Effector memory CD4-positive, alpha-beta T cell (primary cell): ENCODE measurements around the gene BMP10.

Experiments
- DNase-seq, 3 donors: peaks; one replicate each; pipeline ENCODE4 v3.0.0-alpha.2; 2020
- H3K27ac ChIP-seq: 2 replicates; pipeline ENCODE4 v1.7.0; 2013; ENCODE audit warnings: mild to moderate bottlenecking, low read length, moderate library complexity; ENCODE audit not compliant: insufficient read depth, poor library complexity, severe bottlenecking
- H3K27me3 ChIP-seq: replicated peaks from 2 replicates; pipeline ENCODE4 v1.7.0; 2013; ENCODE audit warnings: mild to moderate bottlenecking, low read length; ENCODE audit not compliant: insufficient read depth, control insufficient read depth, poor library complexity, severe bottlenecking
- H3K36me3 ChIP-seq: 2 replicates; pipeline ENCODE4 v1.7.0; 2013; ENCODE audit warnings: mild to moderate bottlenecking, low read length, moderate library complexity; ENCODE audit not compliant: control insufficient read depth, insufficient read depth
- H3K4me1 ChIP-seq: 2 replicates; pipeline ENCODE4 v1.7.0; 2013; ENCODE audit warnings: low read length, mild to moderate bottlenecking; ENCODE audit not compliant: control insufficient read depth, insufficient read depth, poor library complexity, severe bottlenecking
- H3K4me3 ChIP-seq: 2 replicates; pipeline ENCODE4 v1.7.0; 2013; ENCODE audit warnings: low read length, low read depth, mild to moderate bottlenecking; ENCODE audit not compliant: insufficient read depth, poor library complexity, severe bottlenecking
- H3K9me3 ChIP-seq: 2 replicates; pipeline ENCODE4 v1.7.0; 2013; ENCODE audit warnings: mild to moderate bottlenecking, low read length, moderate library complexity; ENCODE audit not compliant: control insufficient read depth

BMP10 gene

DNA sequence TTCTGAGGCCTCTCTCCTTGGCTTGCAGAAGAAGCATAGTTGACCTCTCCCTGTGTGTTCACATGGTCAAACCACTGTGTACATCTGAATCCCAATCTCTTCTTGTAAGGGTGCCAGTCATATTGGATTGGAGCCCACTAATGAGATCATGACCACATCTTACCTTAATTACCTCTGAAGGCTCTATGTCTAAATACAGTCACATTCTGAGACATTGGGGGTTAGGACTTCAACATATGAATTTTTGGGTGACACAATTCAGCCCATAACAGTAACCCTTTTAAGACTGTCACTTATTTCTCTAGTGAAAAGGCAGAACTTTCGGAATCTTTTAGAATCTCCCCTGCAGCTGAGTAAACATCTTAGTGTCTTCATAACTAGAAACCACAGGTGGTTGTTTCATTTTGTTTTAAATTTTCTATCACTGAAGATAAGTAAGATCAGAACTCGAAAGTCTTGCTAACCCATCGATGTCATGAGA, 33.3 kb downstream of the BMP10 start:
- H3K36me3 ChIP-seq, result no peaks in the 10 kb centered on the region
- H3K4me3 ChIP-seq, result no peak overlapping the region
- no peaks in the 10 kb centered on the region for H3K27me3 ChIP-seq
- no peak for DNase-seq
- no peak overlapping the region for H3K27ac ChIP-seq
- H3K4me1 ChIP-seq, result no peaks in the 10 kb centered on the region
- H3K9me3 ChIP-seq, result no peaks in the 10 kb centered on the region

DNA sequence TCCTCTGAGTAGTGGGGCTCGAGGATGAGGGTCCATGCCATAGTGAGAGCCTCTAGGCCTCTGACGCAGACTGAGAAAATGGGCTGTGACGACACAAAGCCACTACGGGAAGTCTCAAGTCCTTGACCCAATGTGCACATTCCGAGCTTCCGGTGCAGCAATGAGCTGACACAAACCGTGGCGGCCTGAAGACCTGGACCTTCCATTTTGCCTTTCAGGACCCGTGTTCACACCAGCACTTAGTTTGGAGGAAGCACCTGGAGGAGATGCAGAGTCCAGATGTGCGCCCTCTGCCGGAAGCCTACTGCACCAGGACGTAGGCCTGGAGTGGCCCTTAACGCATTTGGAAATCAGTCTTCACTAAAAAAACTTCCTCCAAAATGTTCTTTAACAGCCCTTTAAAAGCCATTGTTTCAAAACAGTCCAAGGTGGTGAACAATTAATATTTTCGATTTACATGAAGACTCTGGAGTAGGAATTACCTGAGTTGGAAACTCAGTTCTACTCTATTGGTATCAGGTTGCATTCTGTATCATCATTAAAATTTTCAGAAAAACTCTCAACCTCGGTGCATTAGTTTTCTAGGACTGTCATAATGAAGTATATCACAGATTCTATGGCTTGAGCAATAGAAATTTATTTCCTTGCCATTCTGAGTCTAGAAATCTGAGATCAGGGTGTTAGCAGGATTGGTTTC, 33.9 kb downstream of the BMP10 start:
- Histone ChIP-seq H3K27ac (no peak overlapping the region), H3K36me3 (no peaks in the 10 kb centered on the region), H3K27me3 (no peaks in the 10 kb centered on the region), H3K4me1 (peaks cover 4% of the 10 kb centered on the region), H3K4me3 (no peak overlapping the region), H3K9me3 (no peaks in the 10 kb centered on the region)
- peak; percentile 43 to 52 (median 46) for DNase-seq

DNA sequence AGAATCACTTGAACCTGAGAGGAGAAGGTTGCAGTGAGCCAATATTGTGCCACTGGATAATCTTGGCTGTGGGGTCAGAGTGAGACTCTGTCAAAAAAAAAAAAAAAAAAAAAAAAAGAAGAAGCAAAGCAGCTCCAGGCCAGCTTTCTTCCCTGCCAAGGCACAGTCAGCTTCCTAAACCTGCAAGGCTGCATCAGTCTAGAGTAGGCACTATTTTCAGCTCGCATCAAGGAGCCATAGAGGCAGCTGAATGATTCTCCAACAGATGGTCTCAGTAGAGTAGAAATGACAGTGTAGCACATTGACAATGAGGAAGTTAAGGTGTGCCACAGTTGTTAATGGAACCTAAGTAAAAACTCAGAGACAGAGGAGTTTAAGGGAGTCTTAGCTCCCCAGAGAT, 35.6 kb downstream of the BMP10 start:
- no peak for DNase-seq
- no peak overlapping the region for H3K4me3 ChIP-seq
- H3K4me1 ChIP-seq, result peaks cover 19% of the 10 kb centered on the region
- no peaks in the 10 kb centered on the region for H3K36me3 ChIP-seq
- H3K27ac ChIP-seq, result no peak overlapping the region
- H3K9me3 ChIP-seq, result no peaks in the 10 kb centered on the region
- H3K27me3 ChIP-seq, result no peaks in the 10 kb centered on the region

DNA sequence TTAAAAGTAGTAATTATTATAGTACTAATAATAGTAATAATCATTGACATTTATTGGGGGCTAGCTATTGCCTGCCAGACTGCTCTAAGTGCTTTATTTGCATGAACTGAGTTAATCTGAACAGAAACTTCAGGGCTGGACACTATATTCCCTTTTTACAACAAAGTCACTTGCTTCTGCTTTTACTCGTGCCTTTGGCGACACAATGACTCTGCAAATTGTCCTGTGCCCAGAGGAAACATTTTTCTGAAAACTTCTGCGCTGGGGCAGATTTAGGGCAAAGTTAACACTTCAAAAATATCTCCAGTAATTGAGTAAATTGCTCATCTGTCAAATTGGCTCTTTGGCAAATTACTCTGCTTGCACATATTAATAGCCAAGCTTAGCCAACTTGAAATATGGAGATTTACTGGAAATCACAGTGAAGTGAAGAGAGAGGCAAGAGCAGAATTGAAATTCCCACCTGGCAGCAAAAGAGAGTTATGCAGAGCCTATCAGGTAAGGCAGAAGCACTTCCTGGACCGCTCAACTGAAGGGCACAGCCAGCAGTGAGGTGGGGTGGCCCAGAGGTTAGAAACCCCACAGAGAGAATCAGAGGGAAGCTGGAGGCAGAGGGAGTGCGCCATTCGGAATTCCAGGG, 36.3 kb downstream of the BMP10 start:
- peaks cover 21% of the 10 kb centered on the region for H3K4me1 ChIP-seq

DNA sequence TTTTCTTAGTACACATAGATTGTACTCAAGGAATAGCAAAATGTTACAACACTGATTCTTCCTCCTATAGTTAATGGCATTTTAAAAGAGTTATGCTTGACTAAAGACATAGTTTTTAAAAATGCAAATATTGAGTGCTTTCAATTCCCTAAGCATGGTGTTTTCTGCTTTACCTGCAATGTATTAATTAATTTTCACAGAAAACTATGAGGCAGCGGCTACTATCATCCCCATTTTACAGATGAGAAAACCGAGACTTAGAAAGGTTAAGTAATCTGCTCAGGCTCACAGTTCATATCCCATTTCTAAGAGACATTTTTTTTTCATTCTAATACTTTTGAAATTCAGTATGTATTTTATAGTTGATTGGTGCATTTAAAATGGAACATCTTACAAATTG, 38.0 kb downstream of the BMP10 start:
- Histone ChIP-seq H3K9me3 (no peaks in the 10 kb centered on the region), H3K4me3 (no peak overlapping the region), H3K4me1 (peaks cover 38% of the 10 kb centered on the region), H3K27ac (no peak overlapping the region), H3K36me3 (no peaks in the 10 kb centered on the region), H3K27me3 (no peaks in the 10 kb centered on the region)
- no peak for DNase-seq

More for the DNA sequence above, 36.3 kb downstream of the BMP10 start:
- DNase-seq, result no peak
- Histone ChIP-seq H3K4me3 (no peak overlapping the region), H3K27me3 (no peaks in the 10 kb centered on the region), H3K9me3 (no peaks in the 10 kb centered on the region), H3K36me3 (no peaks in the 10 kb centered on the region), H3K27ac (no peak overlapping the region)

DNA sequence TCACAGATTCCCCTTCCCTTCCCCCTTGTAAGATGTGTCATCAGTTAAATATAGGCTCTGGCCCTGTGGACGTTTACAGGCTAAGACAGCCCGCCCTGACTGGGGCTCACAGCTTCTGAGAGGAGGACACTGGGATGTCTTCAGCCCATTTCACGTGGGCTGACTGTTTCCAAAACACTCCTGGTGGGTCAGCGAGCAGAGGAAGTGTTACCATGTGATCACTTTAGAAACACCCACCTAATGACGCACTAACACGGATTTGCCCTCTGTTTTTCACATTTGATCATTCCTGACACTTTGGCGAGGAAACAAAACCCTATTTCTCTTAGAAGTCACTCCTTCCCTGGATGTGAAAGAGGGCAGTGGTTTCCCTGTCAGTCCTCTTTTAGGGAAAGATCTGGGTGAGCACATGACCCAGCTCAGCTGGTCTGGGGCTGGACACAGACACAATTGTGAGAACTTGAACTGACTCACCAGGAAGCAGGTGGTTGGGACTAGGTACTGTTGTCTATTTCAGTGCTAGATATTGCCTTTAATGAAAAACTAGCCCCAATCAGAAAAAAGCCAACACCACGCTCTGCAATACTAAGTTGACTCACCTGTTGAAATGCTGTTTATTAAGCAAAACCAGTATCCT, 38.8 kb downstream of the BMP10 start:
- no peak overlapping the region for H3K27ac ChIP-seq

DNA sequence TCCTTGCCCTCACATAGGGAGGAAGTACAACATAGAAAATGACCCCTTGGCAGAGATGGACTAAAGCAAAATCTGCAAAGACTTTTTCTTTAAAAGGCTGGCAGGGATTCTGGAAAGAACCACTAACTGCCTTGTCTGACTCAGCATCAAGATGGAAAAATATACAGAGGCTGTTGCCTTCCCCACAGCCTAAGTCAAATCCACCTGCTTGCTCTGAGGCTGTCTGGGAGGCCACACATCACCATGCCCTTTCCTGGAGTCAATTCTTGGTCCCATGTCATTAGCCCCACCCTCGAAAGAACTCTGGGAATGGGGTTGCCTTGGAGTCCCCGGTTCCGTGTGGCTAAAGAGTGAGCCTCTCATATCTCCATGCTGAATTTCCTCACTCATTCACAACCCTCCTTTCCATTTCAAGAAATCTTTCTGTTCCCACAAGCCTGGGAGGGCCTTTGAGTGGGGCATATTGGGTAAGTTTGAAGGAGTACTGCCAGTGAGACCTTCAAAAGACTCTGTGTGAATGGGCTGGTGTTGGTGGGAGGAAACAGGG, 39.4 kb downstream of the BMP10 start:
- Histone ChIP-seq H3K36me3 (peaks cover 5% of the 10 kb centered on the region), H3K27me3 (no peaks in the 10 kb centered on the region), H3K4me3 (no peak overlapping the region), H3K9me3 (no peaks in the 10 kb centered on the region), H3K27ac (no peak overlapping the region), H3K4me1 (peaks cover 38% of the 10 kb centered on the region)
- no peak for DNase-seq

More for the DNA sequence above, 38.8 kb downstream of the BMP10 start:
- H3K27me3 ChIP-seq, result no peaks in the 10 kb centered on the region
- H3K36me3 ChIP-seq, result peaks cover 4% of the 10 kb centered on the region
- no peaks in the 10 kb centered on the region for H3K9me3 ChIP-seq
- peaks cover 38% of the 10 kb centered on the region for H3K4me1 ChIP-seq
- peak; percentile 8 to 15 (median 9) for DNase-seq
- no peak overlapping the region for H3K4me3 ChIP-seq

DNA sequence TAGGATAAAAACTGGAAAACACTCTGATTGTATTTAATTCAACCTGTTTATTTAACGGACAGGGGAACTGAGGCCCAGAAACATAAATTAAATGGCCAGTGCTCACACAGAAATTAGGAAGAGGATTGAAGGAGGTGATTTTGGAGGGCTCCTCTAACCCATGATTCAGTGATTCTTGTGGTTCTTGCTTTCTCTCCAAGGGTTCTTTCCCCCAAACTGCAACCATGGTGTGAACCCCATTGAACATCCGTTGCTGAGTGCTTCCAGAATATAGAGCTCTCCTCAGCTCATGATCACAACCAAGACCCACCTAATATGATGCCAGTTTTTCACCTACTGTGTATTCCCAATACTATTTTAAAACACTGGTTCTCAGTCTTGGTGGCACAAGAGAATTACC, 41.4 kb downstream of the BMP10 start:
- Histone ChIP-seq H3K27ac (peak overlapping the region; percentile 73), H3K4me3 (no peak overlapping the region), H3K27me3 (no peaks in the 10 kb centered on the region), H3K9me3 (no peaks in the 10 kb centered on the region), H3K36me3 (peaks cover 22% of the 10 kb centered on the region), H3K4me1 (peaks cover 38% of the 10 kb centered on the region)
- no peak for DNase-seq

DNA sequence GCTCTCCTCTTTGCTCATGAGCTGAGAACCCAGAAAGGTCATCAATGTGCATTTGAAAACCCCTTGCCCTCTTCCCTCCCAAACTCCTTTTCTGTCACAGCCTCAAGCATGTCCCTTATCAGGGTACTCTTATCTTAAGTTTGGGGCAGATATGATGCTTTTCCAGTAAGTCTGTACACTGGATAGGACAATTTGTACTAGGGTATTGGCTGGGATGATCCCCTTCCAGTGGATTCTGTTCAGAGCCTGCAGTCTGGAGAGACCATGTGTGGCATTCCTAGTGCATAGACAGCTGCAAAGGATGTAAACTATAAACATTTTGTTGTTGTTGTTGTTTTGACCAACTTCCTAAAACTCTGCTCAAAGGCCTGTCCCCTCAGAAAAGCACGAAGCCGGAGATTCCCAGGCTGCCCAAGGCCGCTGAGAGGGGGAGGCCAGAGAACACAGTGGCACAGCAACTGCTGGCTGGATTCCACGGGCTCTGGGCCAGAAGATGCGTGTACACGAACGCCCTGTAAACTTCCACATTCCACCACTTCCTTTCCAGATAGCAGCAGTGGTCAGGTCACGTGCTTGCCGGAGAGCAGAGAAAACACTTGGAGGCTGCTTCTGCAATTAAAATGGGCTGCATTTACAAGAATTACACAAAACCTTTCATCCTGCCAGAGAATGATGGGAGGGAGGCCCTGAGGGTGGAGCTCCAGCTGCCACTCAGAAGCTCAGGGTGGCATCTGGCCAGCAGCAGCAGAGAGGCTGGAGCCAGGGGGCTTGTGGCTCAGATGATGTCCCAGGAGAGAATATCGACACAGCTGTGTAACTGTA, 42.1 kb downstream of the BMP10 start:
- DNase-seq, result peak; percentile 58 to 70 (median 62)
- peak overlapping the region; percentile 73 for H3K27ac ChIP-seq
- no peak overlapping the region for H3K4me3 ChIP-seq
- H3K4me1 ChIP-seq, result peaks cover 38% of the 10 kb centered on the region
- H3K36me3 ChIP-seq, result peaks cover 28% of the 10 kb centered on the region
- no peaks in the 10 kb centered on the region for H3K27me3 ChIP-seq
- H3K9me3 ChIP-seq, result no peaks in the 10 kb centered on the region
